ENCODE measurements around the gene SPAG6.
"Not testable (repeated sequence)": the region's sequence is repeated elsewhere in the genome, so short reads cannot be mapped to it uniquely, and the experiment has no call there.

Gene SPAG6

DNA sequence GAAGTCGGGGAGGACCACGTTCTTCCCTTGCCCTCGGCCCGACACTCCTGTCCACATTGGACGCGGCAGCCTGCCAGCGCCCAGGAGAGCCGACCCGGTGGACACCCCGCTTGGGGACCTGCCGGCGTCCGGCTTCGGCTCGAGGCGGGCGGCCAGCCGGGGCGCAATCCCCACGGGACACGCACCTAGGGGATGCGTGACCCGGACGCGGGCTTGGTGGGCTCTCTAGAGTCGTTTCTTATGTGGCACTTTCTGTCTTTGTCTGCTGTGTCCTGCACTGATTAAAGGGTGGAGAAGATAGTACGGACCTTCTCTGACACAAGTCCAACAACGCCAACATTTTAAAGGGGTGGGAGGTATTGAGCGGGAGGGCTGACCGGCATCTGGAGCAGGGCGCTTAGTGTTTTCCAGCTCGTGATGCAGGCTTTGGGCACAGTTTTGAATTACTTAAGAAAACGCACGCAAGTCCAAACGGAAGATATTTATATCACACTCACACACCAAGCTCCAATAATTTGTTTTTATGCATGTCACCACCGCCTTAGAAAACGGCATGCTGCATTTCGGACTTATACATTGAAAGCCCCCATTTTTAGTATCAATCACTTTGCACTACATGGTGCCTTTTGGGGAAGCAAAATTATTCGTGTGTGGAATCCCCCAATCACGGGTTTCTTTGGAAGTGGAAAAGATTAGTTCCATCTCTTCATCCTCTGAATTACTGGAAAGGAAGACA lies 3.9 kb upstream of the SPAG6 start:
- DNase-seq (ENCODE audit: low read depth, low spot score): no peak

DNA sequence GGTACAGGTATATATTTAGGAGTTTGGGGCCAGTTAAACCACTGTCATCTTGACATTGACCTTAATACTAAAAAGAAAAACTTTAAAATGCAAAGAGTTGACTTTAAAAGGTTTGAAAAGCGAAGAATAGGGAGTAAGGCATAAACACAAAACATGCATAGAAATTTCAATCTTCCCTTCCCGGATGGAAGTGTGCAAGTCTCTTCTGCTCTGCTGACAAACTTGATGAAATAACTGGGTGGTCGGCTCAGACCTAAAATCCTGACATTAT lies 3.4 kb upstream of the SPAG6 start:
- no peak for DNase-seq (ENCODE audit: low read depth, low spot score)

DNA sequence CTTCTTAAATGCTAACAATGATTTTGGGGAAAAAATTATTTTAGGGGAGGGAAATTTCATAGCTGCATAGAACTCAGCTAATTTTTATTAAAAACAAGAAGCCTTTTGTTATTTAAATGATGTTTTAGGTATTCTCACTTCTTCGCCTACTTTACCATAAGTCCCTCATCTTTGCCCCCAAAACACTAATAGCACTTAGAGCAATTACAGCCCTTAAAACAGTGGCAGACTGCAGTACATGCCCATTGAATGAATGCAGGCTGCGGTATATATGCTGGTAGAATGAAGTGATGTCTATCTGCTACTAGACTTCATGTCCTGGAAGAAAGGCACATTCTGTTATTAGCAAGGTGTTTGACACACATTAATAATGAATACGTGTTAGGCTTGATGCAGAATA lies 2.9 kb upstream of the SPAG6 start:
- no peak for DNase-seq (ENCODE audit: low read depth, low spot score)

DNA sequence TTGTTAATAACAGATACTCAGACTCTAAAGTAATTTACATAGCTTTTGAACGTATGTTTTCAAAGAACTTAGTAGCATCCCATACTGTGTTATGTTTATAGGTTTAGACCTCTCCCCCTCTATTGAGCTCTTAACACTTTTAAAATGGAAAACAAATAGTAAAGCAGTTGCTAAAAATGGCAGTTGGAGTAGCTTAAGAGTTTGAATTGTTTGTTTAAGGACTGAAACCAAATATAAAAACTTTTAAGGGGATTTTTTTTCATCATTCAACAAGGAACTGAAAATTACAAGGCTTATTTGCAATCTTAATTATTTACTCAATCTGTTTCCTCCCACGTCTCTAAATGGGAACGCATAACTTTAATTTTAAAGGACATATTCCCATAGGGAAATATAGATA lies 1.6 kb upstream of the SPAG6 start:
- no peak for DNase-seq (ENCODE audit: low read depth, low spot score)

DNA sequence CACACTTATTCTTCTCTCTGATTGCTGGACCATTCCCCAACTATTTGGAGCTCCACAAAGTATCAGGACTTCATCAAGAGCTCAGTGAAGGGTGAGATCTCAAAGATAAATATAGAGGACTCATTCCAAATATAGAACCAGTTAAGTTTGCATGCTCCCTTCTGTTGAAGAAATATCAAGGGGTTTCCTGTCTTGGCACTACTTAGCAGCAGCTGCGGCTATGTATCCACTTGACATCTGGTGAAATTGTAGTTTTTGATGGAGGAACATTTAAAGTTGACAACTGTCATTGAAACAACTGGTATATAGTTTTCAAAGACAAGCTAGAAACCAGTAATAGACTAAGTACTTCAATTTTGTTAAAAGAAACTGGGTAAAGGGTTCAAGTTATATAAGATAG lies 1.0 kb upstream of the SPAG6 start:
- DNase-seq (ENCODE audit: low read depth, low spot score): no peak

DNA sequence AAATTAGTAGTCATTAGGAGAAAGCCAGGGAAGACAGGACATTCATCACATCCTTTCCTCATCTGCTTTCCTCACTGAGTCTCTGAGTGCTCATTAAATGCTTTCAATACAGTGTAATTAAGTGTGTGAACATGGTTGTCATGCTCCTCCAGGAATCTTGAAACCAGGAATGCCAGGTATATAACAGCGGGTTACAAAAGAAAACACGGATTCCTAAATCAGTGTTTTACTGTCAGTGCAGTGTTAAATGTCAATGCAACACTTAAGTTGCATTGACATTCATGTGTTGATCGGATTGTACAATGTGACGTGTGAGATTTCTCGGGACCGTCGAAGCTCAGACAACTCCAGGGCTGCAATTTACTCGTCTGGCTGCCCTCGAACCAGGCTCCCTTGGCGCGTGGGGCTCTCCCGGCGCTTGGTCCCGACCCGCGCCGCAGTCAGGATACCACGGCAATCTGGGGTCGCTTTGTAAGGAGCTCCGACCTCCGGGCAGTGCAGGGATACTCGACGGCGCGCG lies 455 bp upstream of the SPAG6 start:
- no peak for DNase-seq (ENCODE audit: low read depth, low spot score)

DNA sequence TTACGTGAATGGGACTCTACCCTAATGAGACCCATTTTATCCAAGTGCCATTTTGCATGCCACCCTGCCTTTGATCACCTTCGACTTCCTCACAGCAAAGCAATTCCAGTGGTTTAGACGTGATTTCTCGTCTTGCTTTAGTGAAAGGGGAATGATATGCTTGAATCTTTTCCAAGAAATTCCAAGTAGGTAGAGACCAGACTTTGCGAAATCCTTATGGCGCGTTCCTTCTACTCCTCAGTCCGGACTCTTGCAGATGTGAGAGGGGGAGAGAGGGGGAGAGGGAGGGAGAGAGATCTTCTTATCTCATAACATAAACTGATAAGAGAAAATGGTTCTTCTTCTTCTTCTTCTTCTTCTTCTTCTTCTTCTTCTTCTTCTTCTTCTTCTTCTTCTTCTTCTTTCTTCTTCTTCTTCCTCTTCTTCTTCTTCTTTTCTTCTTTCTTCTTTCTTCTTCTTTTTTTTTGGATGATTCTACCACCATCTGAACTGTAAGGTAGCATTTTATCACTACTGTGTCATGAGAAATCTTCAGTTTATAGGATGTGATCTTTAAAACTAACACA lies 883 bp downstream of the SPAG6 start:
- DNase-seq (ENCODE audit: low read depth, low spot score): no peak

DNA sequence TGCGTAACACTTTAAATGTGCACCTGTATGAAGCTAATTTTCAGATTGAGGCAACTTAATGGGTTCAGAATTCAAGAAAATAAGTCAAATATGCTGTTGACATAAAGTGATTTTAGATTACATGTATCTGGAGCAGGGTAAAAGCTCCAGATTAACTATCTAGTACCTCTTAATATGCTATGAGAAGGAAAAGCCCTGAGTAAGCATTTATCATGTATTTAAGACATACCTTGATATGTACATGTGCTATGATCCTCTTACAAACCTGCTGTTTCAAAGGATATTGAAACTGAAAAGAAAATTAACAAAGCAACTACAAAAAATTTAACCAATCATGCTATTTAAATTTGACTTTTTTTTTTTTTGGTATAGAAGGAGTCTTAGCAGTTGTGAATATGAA lies 4.5 kb downstream of the SPAG6 start:
- DNase-seq (ENCODE audit: low read depth, low spot score): no peak

DNA sequence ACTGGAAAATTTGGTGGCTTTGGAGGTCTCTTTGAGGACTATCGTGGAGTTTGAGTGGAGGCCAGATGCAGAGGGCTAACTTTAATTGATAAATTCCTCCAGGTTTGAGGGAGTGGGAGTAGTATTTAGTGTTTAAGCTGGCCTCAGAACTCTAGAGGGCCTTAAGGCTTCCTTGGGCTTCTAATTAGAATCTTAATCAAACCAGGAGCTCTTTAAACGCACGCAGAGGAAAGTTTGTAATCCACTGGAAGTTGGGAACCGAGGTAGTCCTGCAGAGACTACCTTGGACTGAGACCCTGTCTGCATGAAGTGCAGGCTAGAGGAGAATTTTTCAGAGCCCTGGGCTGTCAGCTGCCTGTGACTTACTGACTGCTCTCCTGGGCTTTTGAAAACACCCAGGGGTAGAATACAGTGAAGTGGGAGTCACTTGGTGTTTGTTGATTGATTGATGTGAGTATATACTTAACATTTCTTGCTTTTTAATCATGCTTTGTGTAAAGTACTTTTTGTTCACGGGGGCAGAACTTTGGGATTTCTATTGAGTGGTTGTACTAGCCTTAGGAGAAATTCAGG lies 5.9 kb downstream of the SPAG6 start:
- DNase-seq (ENCODE audit: low read depth, low spot score): no peak

DNA sequence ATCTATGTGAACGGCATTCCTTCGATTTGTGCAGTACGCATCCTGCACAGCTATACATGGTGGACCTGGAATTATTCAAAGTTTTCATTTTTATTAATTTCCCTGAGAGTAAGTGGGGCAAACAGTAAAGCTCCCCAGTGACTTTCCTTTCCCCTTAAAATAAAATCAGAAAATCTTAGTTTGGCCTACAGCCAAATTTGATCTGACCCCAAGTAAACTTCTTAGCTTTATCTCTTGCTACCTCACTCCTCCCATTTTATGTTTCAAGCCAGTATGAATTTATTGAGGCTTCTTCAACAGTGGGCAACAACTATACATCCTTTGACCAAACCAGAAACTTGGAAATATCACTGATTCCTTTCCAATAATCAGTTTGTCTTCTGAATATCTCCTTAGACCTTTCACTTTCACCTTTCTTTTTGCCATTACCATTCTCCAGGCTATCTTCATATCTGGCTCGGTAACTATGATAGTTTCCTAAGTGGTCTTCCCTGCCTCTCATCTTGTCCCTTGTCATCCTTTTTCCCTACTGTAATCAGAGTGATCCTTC lies 11.1 kb downstream of the SPAG6 start:
- no peak for DNase-seq (ENCODE audit: low read depth, low spot score)

DNA sequence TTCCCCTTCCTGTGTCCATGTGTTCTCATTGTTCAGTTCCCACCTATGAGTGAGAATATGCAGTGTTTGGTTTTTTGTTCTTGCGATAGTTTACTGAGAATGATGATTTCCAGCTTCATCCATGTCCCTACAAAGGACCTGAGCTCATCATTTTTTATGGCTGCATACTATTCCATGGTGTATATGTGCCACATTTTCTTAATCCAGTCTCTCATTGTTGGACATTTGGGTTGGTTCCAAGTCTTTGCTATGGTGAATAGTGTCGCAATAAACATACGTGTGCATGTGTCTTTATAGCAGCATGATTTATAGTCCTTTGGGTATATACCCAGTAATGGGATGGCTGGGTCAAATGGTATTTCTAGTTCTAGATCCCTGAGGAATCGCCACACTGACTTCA lies 12.5 kb downstream of the SPAG6 start:
- DNase-seq (ENCODE audit: low read depth, low spot score): not testable (repeated sequence)

DNA sequence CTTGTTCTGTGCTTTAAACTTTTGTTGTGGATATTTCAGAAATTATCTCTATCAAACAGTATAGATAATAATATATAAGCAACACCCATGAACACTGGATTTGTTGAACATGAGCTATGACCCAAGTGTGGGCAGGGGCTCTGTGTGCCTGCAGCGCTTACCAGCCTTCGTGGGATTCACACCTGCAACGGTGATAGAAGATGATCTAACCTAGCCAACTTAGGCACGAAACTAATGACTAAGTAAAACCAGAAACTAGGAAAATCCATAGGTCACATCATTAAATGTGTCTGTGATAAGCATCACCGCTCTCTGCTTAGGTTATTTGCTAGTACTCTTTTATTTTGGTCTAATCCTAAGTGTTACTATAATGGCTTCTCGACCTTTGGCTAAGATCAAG lies 18.0 kb downstream of the SPAG6 start:
- DNase-seq (ENCODE audit: low read depth, low spot score): no peak

DNA sequence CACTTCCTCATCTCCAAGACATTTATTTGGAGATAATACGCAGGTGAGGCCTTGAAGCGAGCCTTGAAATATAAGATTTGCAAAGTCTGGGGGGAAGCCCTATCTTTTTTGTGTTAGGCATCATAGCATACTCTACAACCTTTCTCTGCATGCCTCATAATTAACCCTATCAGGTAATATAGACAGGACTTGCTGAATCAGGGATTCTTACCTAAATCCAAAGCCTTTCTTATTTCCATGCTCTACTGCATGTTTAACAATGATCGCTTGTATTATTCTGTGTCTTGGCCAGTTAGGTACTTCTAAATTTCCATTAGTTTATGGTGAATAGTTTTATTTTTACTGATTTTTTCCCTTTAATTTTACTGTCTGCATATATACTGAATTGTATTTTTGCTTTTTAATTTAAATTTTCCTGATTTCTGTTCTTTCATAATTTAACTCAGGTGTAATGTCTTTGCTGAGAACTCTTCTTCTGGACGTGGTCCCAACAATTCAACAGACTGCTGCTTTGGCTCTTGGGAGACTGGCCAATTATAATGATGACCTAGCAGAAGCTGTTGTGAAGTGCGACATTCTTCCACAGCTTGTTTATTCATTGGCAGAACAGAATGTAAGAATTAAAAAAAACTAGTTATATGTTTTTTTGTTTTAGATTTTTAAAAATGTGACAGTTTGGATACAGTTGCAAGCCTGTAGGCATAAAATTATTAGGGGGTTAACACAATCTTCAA lies 19.3 kb downstream of the SPAG6 start:
- no peak for DNase-seq (ENCODE audit: low read depth, low spot score)

DNA sequence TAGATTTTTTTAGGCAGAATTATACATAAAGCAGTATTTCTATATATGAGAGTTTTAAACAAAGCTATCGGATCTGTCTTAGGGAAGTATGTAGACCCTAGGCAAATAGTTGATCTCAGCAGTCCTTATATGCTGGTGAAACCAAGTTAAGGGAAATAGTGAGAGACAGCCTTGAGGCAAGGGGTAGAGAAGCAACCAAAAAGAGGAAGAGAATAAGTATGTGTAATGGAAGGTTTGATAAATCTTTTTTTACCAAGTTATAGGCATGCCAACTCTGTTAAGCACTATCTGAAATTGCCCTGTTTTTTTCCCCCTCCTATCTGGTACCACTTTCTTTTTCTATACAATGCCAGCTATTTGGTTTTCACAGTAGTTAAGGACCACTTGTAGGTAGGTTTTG lies 19.9 kb downstream of the SPAG6 start:
- DNase-seq (ENCODE audit: low read depth, low spot score): no peak

DNA sequence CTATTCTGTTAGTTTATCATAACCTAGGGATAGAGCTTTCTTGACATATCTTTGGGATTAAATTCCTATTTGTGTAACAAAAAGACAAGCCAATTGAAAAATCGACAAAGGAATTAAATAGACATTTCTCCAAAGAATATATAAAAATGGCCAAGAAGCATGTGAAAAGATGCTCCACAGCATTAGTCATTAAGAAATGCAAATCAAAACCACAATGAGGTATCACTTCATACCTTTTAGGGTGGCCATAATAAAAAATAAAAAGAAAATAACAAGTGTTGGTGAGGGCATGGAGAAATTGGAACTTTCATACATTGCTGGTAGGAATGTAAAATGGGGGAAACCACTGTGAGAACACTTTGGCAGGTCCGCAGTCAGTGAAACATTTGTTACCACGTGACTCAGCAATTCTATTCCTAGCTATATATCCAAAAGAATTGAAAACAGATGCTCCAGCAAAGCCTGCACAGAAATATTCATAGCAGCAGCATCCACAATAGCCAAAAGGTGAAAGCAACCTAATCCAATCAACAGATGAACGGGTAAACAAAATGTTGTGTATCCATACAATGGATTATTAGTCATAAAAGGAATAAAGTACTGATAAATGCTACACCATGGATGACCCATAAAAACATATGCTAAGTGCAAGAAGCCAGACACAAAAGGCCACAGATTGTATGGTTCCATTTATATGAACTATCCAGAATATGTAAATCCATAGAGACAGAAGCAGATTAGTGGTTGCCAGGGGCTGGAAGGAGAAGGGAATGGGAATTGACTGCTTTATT lies 20.5 kb downstream of the SPAG6 start:
- DNase-seq (ENCODE audit: low read depth, low spot score): no peak

DNA sequence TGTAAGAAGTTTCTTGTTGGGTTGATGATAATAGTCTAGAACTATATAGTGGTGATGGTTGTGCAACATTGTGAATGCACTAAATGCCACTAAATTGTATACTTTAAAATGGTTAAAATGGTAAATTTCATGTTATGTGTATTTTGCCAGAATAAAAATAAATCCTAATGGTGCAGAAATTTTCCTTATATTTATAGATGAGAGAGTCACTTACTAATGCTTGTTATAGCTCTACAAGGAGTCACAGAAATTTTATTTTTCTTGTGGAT lies 21.1 kb downstream of the SPAG6 start:
- no peak for DNase-seq (ENCODE audit: low read depth, low spot score)

DNA sequence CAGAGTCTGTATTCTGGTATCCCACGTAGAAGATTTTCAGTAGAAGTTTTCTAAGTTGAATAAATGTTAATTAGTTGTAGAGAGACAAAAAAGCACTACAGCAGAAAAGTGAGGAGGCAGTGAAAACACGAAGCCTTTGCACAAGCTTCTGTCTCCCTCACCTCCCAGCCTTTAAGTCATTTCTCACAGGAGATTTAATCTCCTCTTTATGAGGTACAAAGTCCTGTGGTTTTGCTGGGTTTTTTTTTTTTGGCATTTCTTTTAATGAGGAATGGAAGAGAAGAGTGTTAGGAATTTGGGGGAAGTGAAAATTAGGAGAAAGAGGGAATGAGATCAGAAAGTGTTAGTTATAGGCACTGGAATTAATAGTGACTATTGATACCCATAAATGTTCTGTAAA lies 21.5 kb downstream of the SPAG6 start:
- no peak for DNase-seq (ENCODE audit: low read depth, low spot score)

DNA sequence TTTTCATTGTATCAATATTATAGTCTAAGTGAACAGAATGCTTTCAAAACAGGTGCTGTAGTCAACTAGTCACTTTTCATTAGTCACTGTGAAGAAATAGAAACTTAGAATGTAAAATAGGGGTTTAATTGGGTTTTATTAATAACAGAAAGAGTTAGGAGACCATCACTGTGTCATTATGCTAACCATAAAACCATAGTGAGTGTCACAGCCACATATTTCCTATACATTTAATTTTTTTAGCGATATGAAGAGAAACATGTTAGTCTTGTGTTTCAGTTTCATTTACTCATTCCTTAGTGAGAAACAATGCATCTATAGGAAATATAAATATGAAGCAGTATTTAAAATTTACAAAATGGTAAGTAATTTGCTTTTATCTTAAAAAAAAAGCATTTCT lies 22.2 kb downstream of the SPAG6 start:
- DNase-seq (ENCODE audit: low read depth, low spot score): no peak

DNA sequence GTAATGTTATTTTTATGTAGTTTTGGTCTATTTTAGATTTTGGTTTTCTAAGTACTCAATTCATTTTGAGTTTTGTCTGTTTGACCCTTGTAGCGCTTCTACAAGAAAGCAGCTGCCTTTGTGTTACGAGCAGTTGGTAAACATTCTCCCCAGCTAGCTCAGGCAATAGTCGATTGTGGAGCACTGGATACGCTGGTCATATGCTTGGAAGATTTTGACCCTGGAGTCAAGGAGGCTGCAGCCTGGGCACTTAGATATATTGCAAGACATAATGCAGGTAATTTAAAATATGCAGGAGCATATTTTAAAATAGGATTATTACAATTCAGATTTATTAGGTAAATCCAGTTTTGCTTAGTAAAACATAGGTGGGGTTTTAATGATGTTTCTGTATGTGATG lies 23.1 kb downstream of the SPAG6 start:
- no peak for DNase-seq (ENCODE audit: low read depth, low spot score)

DNA sequence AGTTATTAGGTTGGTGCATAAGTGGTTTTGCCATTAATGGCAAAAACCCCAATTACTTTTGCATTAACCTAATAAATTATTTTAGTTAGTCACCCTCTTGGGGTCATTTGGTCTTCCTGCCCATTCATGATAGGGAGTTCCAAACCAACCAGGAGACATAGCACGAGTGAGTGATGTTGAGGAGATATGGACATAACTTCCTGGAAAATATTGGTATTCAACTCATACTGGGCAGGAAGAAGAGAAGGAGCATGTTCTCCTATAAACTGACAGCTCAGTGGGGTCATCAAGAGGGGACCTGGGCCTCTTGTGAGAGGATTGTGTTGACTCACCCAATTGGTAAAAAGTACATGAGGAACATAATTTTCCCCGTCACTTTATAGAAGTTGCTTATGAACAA lies 23.7 kb downstream of the SPAG6 start:
- DNase-seq (ENCODE audit: low read depth, low spot score): no peak

DNA sequence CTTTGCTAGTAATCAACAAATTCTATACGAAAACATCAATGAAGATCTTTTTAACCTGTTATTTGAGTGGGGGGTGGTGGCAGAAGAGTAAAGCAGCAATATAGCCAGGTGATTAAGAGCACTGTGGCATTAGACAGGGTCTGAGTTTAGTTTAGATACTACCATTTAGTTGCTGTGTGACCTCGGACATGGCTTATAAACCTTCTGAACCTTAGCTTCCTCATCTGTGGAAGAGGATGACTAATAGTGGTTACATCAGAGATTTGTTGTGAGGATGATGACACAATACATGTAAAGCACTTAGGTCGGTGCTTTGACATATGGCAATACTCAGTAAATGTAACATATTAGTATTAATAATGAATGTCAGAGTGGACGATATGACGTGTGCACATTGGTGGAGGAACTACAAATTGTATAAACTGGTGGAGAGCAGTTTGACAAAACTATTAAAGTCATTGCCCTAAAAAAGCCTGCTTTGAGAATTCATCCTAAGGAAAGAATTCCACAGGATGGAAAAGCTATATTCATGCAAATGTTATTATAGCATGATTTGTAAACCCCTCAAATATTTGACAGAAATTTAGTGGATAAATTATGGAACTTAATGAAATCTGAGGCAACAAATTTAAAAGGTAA lies 24.3 kb downstream of the SPAG6 start:
- no peak for DNase-seq (ENCODE audit: low read depth, low spot score)

DNA sequence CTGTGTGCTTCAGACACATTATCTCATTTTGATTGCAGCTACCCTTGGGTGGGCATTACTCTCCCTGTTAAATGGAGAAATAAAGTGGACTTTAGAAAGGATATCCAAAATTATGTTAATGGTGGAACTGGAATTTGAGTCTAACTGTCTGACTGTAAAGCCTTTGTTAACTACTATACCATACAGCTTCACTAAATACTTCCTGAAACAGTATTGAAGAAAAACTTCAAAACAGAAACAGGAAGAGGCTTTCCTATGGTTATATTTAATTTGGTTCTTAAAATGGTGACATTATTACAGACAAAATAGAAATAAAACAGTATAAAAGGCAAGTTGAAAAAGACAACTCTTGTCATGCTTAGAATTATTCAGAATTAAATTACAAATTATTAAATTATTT lies 25.0 kb downstream of the SPAG6 start:
- DNase-seq (ENCODE audit: low read depth, low spot score): no peak

Measured in smooth muscle cell of the brain vasculature (primary cell).